Right renal cortex interstitium (tissue), 3 donors: ENCODE data around the gene HAND1. TPM values are rescaled to one million over a fixed set of nuclear protein-coding genes. Genes with fewer than 3 reads are reported as not detected.

Experiments used
- polyA plus RNA-seq, 3 donors: library from polyadenylated mRNA; unstranded; fragments of 120-200 nt; gene quantifications; one replicate each; pipeline ENCODE4 v1.2.1, GENCODE V29; 2013; ENCODE audit not compliant: insufficient read length in 3 of 3

Gene HAND1
- polyA plus RNA-seq, 3 donors = not detected

Other genes with a start within 250 kb of the HAND1 start
- 10 to 100 TPM; 54.5 to 55.1 (median 54.5) TPM for gene SAP30L, start 32.2 kb downstream of the HAND1 start, polyA plus RNA-seq